Upper lobe of left lung (tissue), 6 donors: ENCODE measurements around the gene CAMK1D. TPM values are rescaled to one million over a fixed set of nuclear protein-coding genes. Genes with fewer than 3 reads are reported as not detected.

Experiments used
- ATAC-seq, 2 donors: fragments of 200-7000 bp; cut with Tn5 transposase; one replicate each; pipeline ENCODE4 v1.9.1; 2022; ENCODE audit warnings: mild to moderate bottlenecking in 2 of 2, moderate library complexity in 2 of 2; ENCODE audit not compliant: low FRiP score in 2 of 2
- DNase-seq, 2 donors: peaks; one replicate each; pipeline ENCODE4 v3.0.0-alpha.2; 2019 to 2020
- H3K27ac ChIP-seq, 4 donors: fragments of 200-600 bp; sonication (generic); one replicate each; pipeline ENCODE4 v1.5.1; 2016 to 2019
- H3K27me3 ChIP-seq, 4 donors: fragments of 200-600 bp; sonication (generic); one replicate each; pipeline ENCODE4 v1.5.1; 2017 to 2019
- H3K36me3 ChIP-seq, 4 donors: fragments of 200-600 bp; sonication (generic); one replicate each; pipeline ENCODE4 v1.5.1; 2016 to 2019
- H3K4me1 ChIP-seq, 4 donors: fragments of 200-600 bp; sonication (generic); one replicate each; pipeline ENCODE4 v1.5.1; 2018 to 2019
- H3K4me3 ChIP-seq, 4 donors: fragments of 200-600 bp; sonication (generic); one replicate each; pipeline ENCODE4 v1.5.1; 2017 to 2019; ENCODE audit warnings: mild to moderate bottlenecking in 2 of 4, moderate library complexity in 1 of 4
- H3K9me3 ChIP-seq, 4 donors: fragments of 200-600 bp; sonication (generic); one replicate each; pipeline ENCODE4 v1.5.1; 2018 to 2019
- CTCF ChIP-seq, 6 experiments: fragments of 450-650 bp in 4 of 6; fragments of 200-600 bp in 2 of 6; sonication (generic) in 2 of 6; IDR thresholded peaks; one replicate each; pipeline ENCODE4 v1.5.1; 2016 to 2019; ENCODE audit warnings: antibody characterized with exemption in 6 of 6
- EP300 ChIP-seq, 4 donors: sonication (generic); formaldehyde crosslinking; IDR thresholded peaks; one replicate each; pipeline ENCODE4 v1.5.1; 2017; ENCODE audit warnings: antibody characterized with exemption in 4 of 4, control low read depth in 2 of 4
- POLR2A ChIP-seq, 4 donors: fragments of 450-650 bp; IDR thresholded peaks; one replicate each; pipeline ENCODE4 v1.5.1; 2016 to 2017; ENCODE audit warnings: antibody characterized with exemption in 4 of 4, mild to moderate bottlenecking in 2 of 4
- POLR2AphosphoS5 ChIP-seq, 2 donors: sonication (generic); formaldehyde crosslinking; IDR thresholded peaks; one replicate each; pipeline ENCODE4 v1.5.1; 2017; ENCODE audit warnings: antibody characterized with exemption in 2 of 2
- WGBS, 2 donors: methylation state at CpG; one replicate each; pipeline ENCODE4 v1.1.5; 2017 to 2018; 5-methylcytosine and 5-hydroxymethylcytosine counted together
- total RNA-seq, 6 donors: library from RNA; depleted of rRNA in 4 of 6; stranded (reverse); fragments of >200 nt in 4 of 6; gene quantifications; one replicate each; pipeline versions ENCODE4 v1.1.0 to v1.2.1, GENCODE V29; 2016 to 2021
- donor health status: DM: no; HTN: no; CAD: no; lungs with moderate emphysema.
- donor health status: DM: no; HTN: yes; CAD: no; lungs with severe emphysema.

CAMK1D gene
- total RNA-seq, 6 donors from 2014 or later, result 6.2 to 29.2 (median 19.0) TPM

- TF ChIP-seq CTCF (IDR thresholded peaks at IDR 0.05), result no peak
- TF ChIP-seq POLR2A (IDR thresholded peaks at IDR 0.05), result no peak
- TF ChIP-seq EP300 (IDR thresholded peaks at IDR 0.05), result no peak
- no peak for TF ChIP-seq POLR2AphosphoS5 (IDR thresholded peaks at IDR 0.05)
- 88 to 90% methylated on average over 16 of the region's 16 CpGs for WGBS, 2 donors
- peak in 1 of 2 donors; percentile 34 for DNase-seq
These were observed 79.2 kb downstream of the CAMK1D start for GRCh38 chr10:12428447-12429135.

GRCh38 chr10:12430406-12430982 is 81.1 kb downstream of the CAMK1D start:
- no peak for DNase-seq
- H3K27me3 ChIP-seq, result no peaks in the 10 kb centered on the region
- no peak for ATAC-seq
- H3K4me1 ChIP-seq, result no peaks in the 10 kb centered on the region
- WGBS, 2 donors, result 85 to 87% methylated on average over 11 of the region's 11 CpGs
- no peaks in the 10 kb centered on the region for H3K36me3 ChIP-seq
- no peaks in the 10 kb centered on the region for H3K9me3 ChIP-seq
- H3K27ac ChIP-seq, result no peak overlapping the region
- H3K4me3 ChIP-seq, result no peak overlapping the region
- TF ChIP-seq POLR2AphosphoS5 (IDR thresholded peaks at IDR 0.05) (no peak), POLR2A (IDR thresholded peaks at IDR 0.05) (no peak), EP300 (IDR thresholded peaks at IDR 0.05) (no peak), CTCF (IDR thresholded peaks at IDR 0.05) (no peak)

More at GRCh38 chr10:12428447-12429135, 79.2 kb downstream of the CAMK1D start:
- Histone ChIP-seq H3K4me3 (no peak overlapping the region), H3K4me1 (no peaks in the 10 kb centered on the region), H3K27me3 (no peaks in the 10 kb centered on the region), H3K9me3 (no peaks in the 10 kb centered on the region), H3K36me3 (no peaks in the 10 kb centered on the region), H3K27ac (no peak overlapping the region)
- no peak for ATAC-seq

DNA sequence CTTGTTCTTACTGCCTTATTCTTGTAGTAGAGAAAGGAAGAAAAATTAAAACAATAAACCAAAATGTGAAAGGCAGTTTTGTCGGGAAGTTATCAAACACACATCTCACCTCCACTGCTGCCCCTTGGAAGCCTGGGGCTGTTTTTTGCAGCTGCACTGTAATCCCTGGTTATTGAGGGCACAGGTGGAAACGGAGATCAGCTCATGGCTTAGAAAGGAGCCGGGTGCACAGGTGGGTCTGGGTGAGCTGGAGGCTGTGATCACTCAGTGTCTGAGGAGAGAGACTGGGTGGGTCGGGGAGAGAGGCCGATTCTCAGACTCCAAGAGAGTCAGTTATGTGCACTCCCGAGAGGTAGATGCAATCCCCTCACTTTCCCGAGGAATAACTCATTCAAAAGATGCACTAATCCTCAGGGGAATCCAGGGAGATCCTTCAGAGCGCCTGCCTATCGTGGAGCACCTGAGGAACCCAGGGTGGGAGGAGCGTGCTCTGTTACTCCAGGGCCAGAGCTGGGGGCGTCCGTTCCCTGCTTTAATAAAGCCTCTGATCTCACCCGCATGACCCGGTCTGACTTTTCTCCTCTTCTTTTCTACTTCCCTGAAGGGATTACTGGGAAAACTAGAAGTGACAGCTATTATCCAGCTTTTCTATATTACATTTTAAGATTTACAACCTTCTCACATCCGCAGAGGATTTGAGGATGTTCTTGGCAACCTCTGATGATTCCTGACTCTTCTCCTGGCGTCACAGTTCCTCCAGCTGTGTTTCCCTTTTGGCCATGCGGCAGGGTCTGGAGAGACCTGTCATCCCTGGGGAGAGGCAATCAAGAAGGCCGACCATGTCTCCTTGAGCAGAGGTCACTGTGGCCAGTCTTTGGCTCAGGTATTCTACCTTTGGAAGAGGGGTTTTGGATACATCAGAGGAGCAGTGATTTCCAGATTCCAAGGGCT is 82.1 kb downstream of the CAMK1D start:
- H3K4me1 ChIP-seq, result no peaks in the 10 kb centered on the region
- no peaks in the 10 kb centered on the region for H3K9me3 ChIP-seq
- no peak overlapping the region for H3K4me3 ChIP-seq
- no peak overlapping the region for H3K27ac ChIP-seq
- no peaks in the 10 kb centered on the region for H3K27me3 ChIP-seq
- TF ChIP-seq POLR2AphosphoS5 (IDR thresholded peaks at IDR 0.05) (no peak), POLR2A (IDR thresholded peaks at IDR 0.05) (no peak), EP300 (IDR thresholded peaks at IDR 0.05) (no peak), CTCF (IDR thresholded peaks at IDR 0.05) (no peak)
- DNase-seq (no peak), ATAC-seq (peak in 1 of 2 donors; percentile 58)
- 82 to 88% methylated on average over 18 of the region's 18 CpGs for WGBS, 2 donors
- H3K36me3 ChIP-seq, result no peaks in the 10 kb centered on the region

GRCh38 chr10:12432402-12433189 is 83.2 kb downstream of the CAMK1D start:
- no peak for TF ChIP-seq POLR2AphosphoS5 (IDR thresholded peaks at IDR 0.05)
- TF ChIP-seq EP300 (IDR thresholded peaks at IDR 0.05), result no peak
- TF ChIP-seq POLR2A (IDR thresholded peaks at IDR 0.05), result no peak
- no peak for TF ChIP-seq CTCF (IDR thresholded peaks at IDR 0.05)
- no peak overlapping the region for H3K27ac ChIP-seq
- H3K27me3 ChIP-seq, result no peaks in the 10 kb centered on the region
- H3K4me3 ChIP-seq, result no peak overlapping the region
- H3K36me3 ChIP-seq, result no peaks in the 10 kb centered on the region
- DNase-seq (no peak), ATAC-seq (no peak)
- WGBS, 2 donors, result 90 to 92% methylated on average over 11 to 13 of the region's 13 CpGs
- no peaks in the 10 kb centered on the region for H3K4me1 ChIP-seq
- H3K9me3 ChIP-seq, result no peaks in the 10 kb centered on the region
